HepG2 (cell line): Measurements from ENCODE around the gene SLC24A5. TPM values are rescaled to one million over a fixed set of nuclear protein-coding genes. Genes with fewer than 3 reads are reported as not detected.

ENCODE experiments used
- ATAC-seq: fragments of 200-7000 bp; cut with Tn5 transposase; 3 replicates; pipeline ENCODE4 v1.9.1; 2020; ENCODE audit warnings: mild to moderate bottlenecking, moderate library complexity
- BruUV-seq: library from RNA; stranded (reverse); fragments of 400-500 nt; replicated peaks from 2 replicates; lab custom pipeline; 2021; lab: Mats Ljungman, UMichigan
- CTCF ChIA-PET: fragments of 300-600 bp; formaldehyde crosslinking; extraction: SDS; loops from one replicate; lab custom pipeline; 2021; ENCODE audit warnings: low total read pairs, inconsistent platforms, low intra/inter-chr PET ratio; lab: Yijun Ruan, JAX
- POLR2A ChIA-PET: fragments of 350-600 bp; sonication (Branson Sonifier 250); formaldehyde crosslinking; loops from one replicate; lab custom pipeline; 2020; ENCODE audit warnings: antibody characterized with exemption, inconsistent platforms; lab: Yijun Ruan, JAX
- DNase-seq: peaks from one replicate; pipeline ENCODE4 v3.0.0-alpha.2; 2015; ENCODE audit warnings: low spot score
- FAIRE-seq: peaks from 3 replicates; lab custom pipeline; 2011; peaks lifted over from hg19 to GRCh38; lab: Jason Lieb, UNC
- H2AFZ ChIP-seq: one replicate; pipeline ENCODE4 v1.6.1; 2011; ENCODE audit warnings: low read length, inconsistent platforms
- H3K27ac ChIP-seq: fragments of 300-600 bp; 3 replicates; pipeline ENCODE4 v1.8.0; 2011; ENCODE audit warnings: mixed run types, mild to moderate bottlenecking, mixed read lengths, low read length, inconsistent platforms; ENCODE audit not compliant: insufficient read depth; ENCODE audit errors: extremely low read length
- H3K27me3 ChIP-seq, 2 experiments: fragments of 200-600 bp in 1 of 2; 2 replicates in 1 of 2; 3 replicates in 1 of 2; pipeline versions ENCODE4 v1.6.0 to v1.8.0; 2011; ENCODE audit warnings: low read length in 2 of 2, mild to moderate bottlenecking in 2 of 2, moderate library complexity in 2 of 2, inconsistent platforms in 1 of 2; ENCODE audit not compliant: insufficient read depth in 2 of 2, control insufficient read depth in 1 of 2
- H3K36me3 ChIP-seq, 2 experiments: fragments of 200-600 bp in 1 of 2; replicated peaks in 1 of 2; 2 replicates in 1 of 2; 3 replicates in 1 of 2; pipeline versions ENCODE4 v1.5.1 to v1.8.0; 2011; ENCODE audit warnings: low read length in 2 of 2, inconsistent platforms in 1 of 2; ENCODE audit not compliant: insufficient read depth in 2 of 2, control insufficient read depth in 1 of 2
- H3K4me1 ChIP-seq: 2 replicates; pipeline ENCODE4 v1.5.1; 2012; ENCODE audit warnings: low read length, inconsistent platforms; ENCODE audit not compliant: insufficient read depth
- H3K4me2 ChIP-seq: 2 replicates; pipeline ENCODE4 v1.6.0; 2011; ENCODE audit warnings: low read depth, low read length, inconsistent platforms
- H3K4me3 ChIP-seq, 3 experiments: fragments of 200-600 bp in 1 of 3; sonication (generic), shearing (Covaris generic) in 1 of 3; replicated peaks in 1 of 3; 2 replicates each; pipeline ENCODE4 v1.5.1; 2011 to 2016; ENCODE audit warnings: low read length in 3 of 3, inconsistent platforms in 2 of 3, low read depth in 2 of 3, mild to moderate bottlenecking in 2 of 3, control low read depth in 1 of 3, mixed read lengths in 1 of 3; ENCODE audit not compliant: insufficient read depth in 1 of 3
- H3K79me2 ChIP-seq: one replicate; pipeline ENCODE4 v1.6.1; 2011; ENCODE audit warnings: low read length, inconsistent platforms; ENCODE audit not compliant: insufficient read depth
- H3K9ac ChIP-seq: 2 replicates; pipeline ENCODE4 v1.6.0; 2011; ENCODE audit warnings: mild to moderate bottlenecking, low read depth, low read length, inconsistent platforms; ENCODE audit not compliant: insufficient read depth
- H3K9me3 ChIP-seq: 2 replicates; pipeline ENCODE4 v1.5.1; 2012; ENCODE audit warnings: mild to moderate bottlenecking, low read length
- H4K20me1 ChIP-seq: 2 replicates; pipeline ENCODE4 v1.6.0; 2011; ENCODE audit warnings: inconsistent platforms, mild to moderate bottlenecking, low read length, moderate library complexity; ENCODE audit not compliant: insufficient read depth
- BRCA1 ChIP-seq: sonication (generic); formaldehyde crosslinking; IDR thresholded peaks from 2 replicates; pipeline ENCODE4 v1.4.0; 2020; ENCODE audit warnings: missing genetic modification reagents
- SMYD3 ChIP-seq: sonication (generic); formaldehyde crosslinking; IDR thresholded peaks from 2 replicates; pipeline ENCODE4 v1.8.1; 2023; ENCODE audit warnings: mild to moderate bottlenecking, missing genetic modification reagents
- SNRNP70 ChIP-seq: fragments of 200-400 bp; formaldehyde crosslinking; IDR thresholded peaks from 2 replicates; pipeline ENCODE4 v1.6.1; 2017; ENCODE audit warnings: mild to moderate bottlenecking, low read depth, low read length, moderate library complexity
- ZFP36L1 ChIP-seq: sonication (generic); formaldehyde crosslinking; IDR thresholded peaks from 2 replicates; pipeline ENCODE4 v1.8.0; 2022; ENCODE audit warnings: mild to moderate bottlenecking, missing genetic modification reagents, moderate library complexity
- ZNF121 ChIP-seq: sonication (generic); formaldehyde crosslinking; IDR thresholded peaks from 2 replicates; pipeline ENCODE4 v1.5.0; 2020; ENCODE audit warnings: mild to moderate bottlenecking, missing genetic modification reagents
- ZNF274 ChIP-seq: sonication (generic); formaldehyde crosslinking; IDR thresholded peaks from 2 replicates; pipeline ENCODE4 v1.5.1; 2020; ENCODE audit warnings: mild to moderate bottlenecking, missing genetic modification reagents
- ZNF530 ChIP-seq: sonication (generic); formaldehyde crosslinking; IDR thresholded peaks from 2 replicates; pipeline ENCODE4 v1.5.0; 2020; ENCODE audit warnings: low read depth, mild to moderate bottlenecking, missing genetic modification reagents
- ZNF724P ChIP-seq: sonication (generic); formaldehyde crosslinking; IDR thresholded peaks from 2 replicates; pipeline ENCODE4 v1.8.0; 2022; ENCODE audit warnings: missing genetic modification reagents, borderline replicate concordance
- WGBS: methylation state at CpG from one replicate; pipeline ENCODE4 v1.1.6; 2017; ENCODE audit warnings: low lambda C conversion rate; 5-methylcytosine and 5-hydroxymethylcytosine counted together
- in situ Hi-C: cut with HindIII; loops from 2 replicates; pipeline ENCODE4 v1.10.0; 2017; ENCODE audit warnings: low pct_unique_long_range_greater_than_20kb; ENCODE audit not compliant: extremely low pct_ligation_motif_present
- intact Hi-C: fragments of 100-400 bp; cut with micrococcal nuclease; formaldehyde crosslinking; loops from one replicate; pipeline ENCODE4 v1.10.0; 2022; ENCODE audit not compliant: unreplicated experiment
- polyA plus RNA-seq, 8 experiments: library from polyadenylated mRNA; depleted of rRNA in 3 of 8; stranded (reverse) in 7 of 8; unstranded in 1 of 8; fragments of >200 nt; fragmentation: Illumina TruSeq in 4 of 8; extraction: Trizol in 4 of 8; gene quantifications; 2 replicates each; pipeline versions ENCODE4 v1.2.1 to v1.2.3, GENCODE V29; 2011 to 2016; ENCODE audit warnings: low read depth in 4 of 8, missing spikeins in 1 of 8, mixed read lengths in 1 of 8; ENCODE audit not compliant: insufficient read depth in 1 of 8
- total RNA-seq, 5 experiments: library from RNA; depleted of rRNA; stranded (reverse); fragments of >200 nt; fragmentation: Illumina TruSeq; extraction: Trizol; gene quantifications; 2 replicates each; pipeline ENCODE4 v1.2.3, GENCODE V29; 2016; ENCODE audit warnings: low read depth in 1 of 5
- TF ChIP-seq, protein P1 (sequence below): sonication (generic); formaldehyde crosslinking; conservative IDR thresholded peaks from 2 replicates; pipeline ENCODE4 v1.8.1; 2023; ENCODE audit warnings: missing genetic modification reagents
- TF ChIP-seq, protein P2 (sequence below): sonication (generic); formaldehyde crosslinking; IDR thresholded peaks from 2 replicates; pipeline ENCODE4 v1.4.0; 2020; ENCODE audit warnings: missing genetic modification reagents
- TF ChIP-seq, protein P3 (sequence below): sonication (generic); formaldehyde crosslinking; IDR thresholded peaks from 2 replicates; pipeline ENCODE4 v1.4.0; 2020; ENCODE audit warnings: missing genetic modification reagents, borderline replicate concordance
- TF ChIP-seq, protein P4 (sequence below): sonication (generic); formaldehyde crosslinking; IDR thresholded peaks from 2 replicates; pipeline ENCODE4 v1.4.0; 2020; ENCODE audit warnings: missing genetic modification reagents

The SLC24A5 gene
- total and polyA plus RNA-seq, 2 of the 13 experiments (the other 11 are each of a cell fraction or from before 2014, with no cell fraction given): not detected

DNA sequence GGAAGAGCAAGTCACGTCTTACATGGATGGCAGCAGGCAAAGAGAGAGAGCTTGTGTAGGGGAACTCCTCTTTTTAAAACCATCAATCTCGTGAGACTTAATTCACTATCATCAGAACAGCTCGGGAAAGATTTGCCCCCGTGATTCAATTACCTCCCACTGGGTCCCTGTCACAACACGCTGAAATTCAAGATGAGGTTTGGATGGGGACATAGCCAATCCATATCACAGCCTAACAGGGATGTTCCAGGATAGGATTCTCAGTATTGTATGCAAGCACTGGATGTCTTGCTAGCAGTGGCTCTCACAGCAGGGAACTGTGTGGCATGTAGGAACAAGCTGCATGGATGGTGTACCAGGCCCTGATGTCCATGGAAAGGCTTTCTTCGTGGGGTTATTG is 47.8 kb upstream of the SLC24A5 start:
- TF ChIP-seq ZNF724P (CRISPR knock-in tag) (no peak), SNRNP70 (no peak), ZNF530 (CRISPR knock-in tag) (no peak), SMYD3 (CRISPR knock-in tag) (no peak), ZNF121 (CRISPR knock-in tag) (no peak), ZFP36L1 (CRISPR knock-in tag) (no peak), BRCA1 (no peak), ZNF274 (no peak)
- TF ChIP-seq, protein P1, sequence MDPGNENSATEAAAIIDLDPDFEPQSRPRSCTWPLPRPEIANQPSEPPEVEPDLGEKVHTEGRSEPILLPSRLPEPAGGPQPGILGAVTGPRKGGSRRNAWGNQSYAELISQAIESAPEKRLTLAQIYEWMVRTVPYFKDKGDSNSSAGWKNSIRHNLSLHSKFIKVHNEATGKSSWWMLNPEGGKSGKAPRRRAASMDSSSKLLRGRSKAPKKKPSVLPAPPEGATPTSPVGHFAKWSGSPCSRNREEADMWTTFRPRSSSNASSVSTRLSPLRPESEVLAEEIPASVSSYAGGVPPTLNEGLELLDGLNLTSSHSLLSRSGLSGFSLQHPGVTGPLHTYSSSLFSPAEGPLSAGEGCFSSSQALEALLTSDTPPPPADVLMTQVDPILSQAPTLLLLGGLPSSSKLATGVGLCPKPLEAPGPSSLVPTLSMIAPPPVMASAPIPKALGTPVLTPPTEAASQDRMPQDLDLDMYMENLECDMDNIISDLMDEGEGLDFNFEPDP (CRISPR knock-in tag): no peak
- TF ChIP-seq, protein P2, sequence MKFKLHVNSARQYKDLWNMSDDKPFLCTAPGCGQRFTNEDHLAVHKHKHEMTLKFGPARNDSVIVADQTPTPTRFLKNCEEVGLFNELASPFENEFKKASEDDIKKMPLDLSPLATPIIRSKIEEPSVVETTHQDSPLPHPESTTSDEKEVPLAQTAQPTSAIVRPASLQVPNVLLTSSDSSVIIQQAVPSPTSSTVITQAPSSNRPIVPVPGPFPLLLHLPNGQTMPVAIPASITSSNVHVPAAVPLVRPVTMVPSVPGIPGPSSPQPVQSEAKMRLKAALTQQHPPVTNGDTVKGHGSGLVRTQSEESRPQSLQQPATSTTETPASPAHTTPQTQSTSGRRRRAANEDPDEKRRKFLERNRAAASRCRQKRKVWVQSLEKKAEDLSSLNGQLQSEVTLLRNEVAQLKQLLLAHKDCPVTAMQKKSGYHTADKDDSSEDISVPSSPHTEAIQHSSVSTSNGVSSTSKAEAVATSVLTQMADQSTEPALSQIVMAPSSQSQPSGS: no peak
- TF ChIP-seq, protein P3, sequence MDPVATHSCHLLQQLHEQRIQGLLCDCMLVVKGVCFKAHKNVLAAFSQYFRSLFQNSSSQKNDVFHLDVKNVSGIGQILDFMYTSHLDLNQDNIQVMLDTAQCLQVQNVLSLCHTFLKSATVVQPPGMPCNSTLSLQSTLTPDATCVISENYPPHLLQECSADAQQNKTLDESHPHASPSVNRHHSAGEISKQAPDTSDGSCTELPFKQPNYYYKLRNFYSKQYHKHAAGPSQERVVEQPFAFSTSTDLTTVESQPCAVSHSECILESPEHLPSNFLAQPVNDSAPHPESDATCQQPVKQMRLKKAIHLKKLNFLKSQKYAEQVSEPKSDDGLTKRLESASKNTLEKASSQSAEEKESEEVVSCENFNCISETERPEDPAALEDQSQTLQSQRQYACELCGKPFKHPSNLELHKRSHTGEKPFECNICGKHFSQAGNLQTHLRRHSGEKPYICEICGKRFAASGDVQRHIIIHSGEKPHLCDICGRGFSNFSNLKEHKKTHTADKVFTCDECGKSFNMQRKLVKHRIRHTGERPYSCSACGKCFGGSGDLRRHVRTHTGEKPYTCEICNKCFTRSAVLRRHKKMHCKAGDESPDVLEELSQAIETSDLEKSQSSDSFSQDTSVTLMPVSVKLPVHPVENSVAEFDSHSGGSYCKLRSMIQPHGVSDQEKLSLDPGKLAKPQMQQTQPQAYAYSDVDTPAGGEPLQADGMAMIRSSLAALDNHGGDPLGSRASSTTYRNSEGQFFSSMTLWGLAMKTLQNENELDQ (CRISPR knock-in tag): no peak
- TF ChIP-seq, protein P4, sequence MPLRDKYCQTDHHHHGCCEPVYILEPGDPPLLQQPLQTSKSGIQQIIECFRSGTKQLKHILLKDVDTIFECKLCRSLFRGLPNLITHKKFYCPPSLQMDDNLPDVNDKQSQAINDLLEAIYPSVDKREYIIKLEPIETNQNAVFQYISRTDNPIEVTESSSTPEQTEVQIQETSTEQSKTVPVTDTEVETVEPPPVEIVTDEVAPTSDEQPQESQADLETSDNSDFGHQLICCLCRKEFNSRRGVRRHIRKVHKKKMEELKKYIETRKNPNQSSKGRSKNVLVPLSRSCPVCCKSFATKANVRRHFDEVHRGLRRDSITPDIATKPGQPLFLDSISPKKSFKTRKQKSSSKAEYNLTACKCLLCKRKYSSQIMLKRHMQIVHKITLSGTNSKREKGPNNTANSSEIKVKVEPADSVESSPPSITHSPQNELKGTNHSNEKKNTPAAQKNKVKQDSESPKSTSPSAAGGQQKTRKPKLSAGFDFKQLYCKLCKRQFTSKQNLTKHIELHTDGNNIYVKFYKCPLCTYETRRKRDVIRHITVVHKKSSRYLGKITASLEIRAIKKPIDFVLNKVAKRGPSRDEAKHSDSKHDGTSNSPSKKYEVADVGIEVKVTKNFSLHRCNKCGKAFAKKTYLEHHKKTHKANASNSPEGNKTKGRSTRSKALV: no peak
- BruUV-seq: no TSS peak
- H3K4me1 ChIP-seq: no peaks in the 10 kb centered on the region
- intact Hi-C loops (no loop called here), in situ Hi-C loops (no loop called here)
- H4K20me1 ChIP-seq: no peaks in the 10 kb centered on the region
- CTCF ChIA-PET: no interaction called here
- H3K4me2 ChIP-seq: no peak overlapping the region
- DNase-seq: no peak
- no peak for ATAC-seq
- H3K79me2 ChIP-seq: no peaks in the 10 kb centered on the region
- WGBS: 2% methylated on average over 6 of the region's 6 CpGs
- no peaks in the 10 kb centered on the region; a peak in 1 of 5 replicates for H3K27me3 ChIP-seq
- no peak overlapping the region for H3K4me3 ChIP-seq
- H3K36me3 ChIP-seq: no peaks in the 10 kb centered on the region
- H3K27ac ChIP-seq: no peak overlapping the region
- POLR2A ChIA-PET: no interaction called here
- H3K9ac ChIP-seq: no peak overlapping the region
- no peak overlapping the region for H2AFZ ChIP-seq
- no peak for FAIRE-seq
- 0 out of 2 replicates have a peak, but pooled peaks cover 5% of the 10 kb centered on the region for H3K9me3 ChIP-seq
